ENCODE data around the gene DFFA. TPM values are rescaled to one million over a fixed set of nuclear protein-coding genes. Genes with fewer than 3 reads are reported as not detected.

Gene DFFA
- total and polyA plus RNA-seq, 9 of the 15 experiments (the other 6 are each of a cell fraction or from before 2014, with no cell fraction given) = 39.6 to 74.8 (median 59.2) TPM

DNA sequence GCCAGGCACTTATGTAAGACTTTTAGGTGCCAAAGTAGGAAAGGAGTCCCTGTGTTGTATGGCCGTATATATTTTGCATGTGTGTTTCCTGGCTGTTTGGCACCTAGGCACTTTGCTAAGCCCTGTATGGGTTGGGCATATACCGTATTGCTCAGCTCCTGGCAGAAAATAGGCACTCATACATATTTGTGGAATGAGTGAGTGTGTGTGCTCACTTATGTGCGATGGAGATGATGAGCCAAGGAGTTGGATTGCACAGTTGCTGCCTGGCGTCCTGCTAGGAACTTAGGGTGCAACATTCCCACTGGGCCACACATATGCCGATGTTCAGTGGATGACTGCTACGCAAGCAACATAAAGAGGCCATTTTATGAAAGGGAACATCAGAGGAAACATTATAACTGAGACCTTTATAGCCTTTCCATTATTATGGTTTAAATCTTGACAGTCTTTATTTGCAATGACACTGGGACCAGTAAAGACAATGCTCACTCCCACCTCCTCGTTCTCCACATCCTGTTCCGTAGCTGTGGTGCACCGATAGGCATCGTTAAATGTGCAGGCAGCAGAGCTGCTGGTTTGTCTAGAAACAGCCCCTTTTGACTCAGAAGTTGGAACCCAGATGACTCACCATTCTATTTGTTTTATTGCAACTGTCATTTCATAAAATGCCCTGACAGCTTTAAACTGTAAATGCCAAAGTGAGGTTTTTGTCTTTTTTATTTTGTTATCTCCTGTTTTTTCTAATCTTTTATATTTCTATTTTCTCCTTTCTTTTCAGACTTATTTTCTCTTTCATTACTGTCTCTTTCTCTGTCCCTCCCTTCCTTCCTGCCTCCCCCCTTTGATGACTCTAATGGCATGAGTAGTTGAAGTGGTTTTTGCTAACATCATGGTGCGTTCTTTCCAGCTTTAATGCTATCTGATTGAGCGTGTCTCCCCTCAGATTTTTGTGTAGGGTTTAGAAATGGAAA, 38.5 kb upstream of the DFFA start (continued):
- TF ChIP-seq, protein P1, sequence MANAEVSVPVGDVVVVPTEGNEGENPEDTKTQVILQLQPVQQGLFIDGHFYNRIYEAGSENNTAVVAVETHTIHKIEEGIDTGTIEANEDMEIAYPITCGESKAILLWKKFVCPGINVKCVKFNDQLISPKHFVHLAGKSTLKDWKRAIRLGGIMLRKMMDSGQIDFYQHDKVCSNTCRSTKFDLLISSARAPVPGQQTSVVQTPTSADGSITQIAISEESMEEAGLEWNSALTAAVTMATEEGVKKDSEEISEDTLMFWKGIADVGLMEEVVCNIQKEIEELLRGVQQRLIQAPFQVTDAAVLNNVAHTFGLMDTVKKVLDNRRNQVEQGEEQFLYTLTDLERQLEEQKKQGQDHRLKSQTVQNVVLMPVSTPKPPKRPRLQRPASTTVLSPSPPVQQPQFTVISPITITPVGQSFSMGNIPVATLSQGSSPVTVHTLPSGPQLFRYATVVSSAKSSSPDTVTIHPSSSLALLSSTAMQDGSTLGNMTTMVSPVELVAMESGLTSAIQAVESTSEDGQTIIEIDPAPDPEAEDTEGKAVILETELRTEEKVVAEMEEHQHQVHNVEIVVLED (CRISPR knock-in tag; IDR thresholded peaks at IDR 0.05) = no peak
- no peak for TF ChIP-seq HOXB6 (CRISPR knock-in tag; IDR thresholded peaks at IDR 0.05; ENCODE audit: borderline replicate concordance)
- TF ChIP-seq BMI1 (IDR thresholded peaks at IDR 0.05; ENCODE audit: low read length) = no peak
- no peak for TF ChIP-seq ZNF444 (CRISPR knock-in tag; IDR thresholded peaks at IDR 0.05)
- TF ChIP-seq TAF9B (IDR thresholded peaks at IDR 0.05; ENCODE audit: partially characterized antibody) = no peak
- no peak for TF ChIP-seq ZNF561 (CRISPR knock-in tag; conservative IDR thresholded peaks at IDR 0.05)
- TF ChIP-seq GTF2A2 (tag; IDR thresholded peaks at IDR 0.05) = no peak
- no peak for TF ChIP-seq BRCA1 (IDR thresholded peaks at IDR 0.05)
- no peak for TF ChIP-seq BRCA1 (CRISPR knock-in tag; IDR thresholded peaks at IDR 0.05)
- no peak for TF ChIP-seq SREBF1 (IDR thresholded peaks at IDR 0.05; ENCODE audit: borderline replicate concordance, low read depth, low read length)
- no peak for TF ChIP-seq ZNF445 (CRISPR knock-in tag; IDR thresholded peaks at IDR 0.05; ENCODE audit: low read depth)
- no peak for TF ChIP-seq ZNF274 (IDR thresholded peaks at IDR 0.05; ENCODE audit: borderline replicate concordance, low read depth, low read length)
- TF ChIP-seq, protein P2, sequence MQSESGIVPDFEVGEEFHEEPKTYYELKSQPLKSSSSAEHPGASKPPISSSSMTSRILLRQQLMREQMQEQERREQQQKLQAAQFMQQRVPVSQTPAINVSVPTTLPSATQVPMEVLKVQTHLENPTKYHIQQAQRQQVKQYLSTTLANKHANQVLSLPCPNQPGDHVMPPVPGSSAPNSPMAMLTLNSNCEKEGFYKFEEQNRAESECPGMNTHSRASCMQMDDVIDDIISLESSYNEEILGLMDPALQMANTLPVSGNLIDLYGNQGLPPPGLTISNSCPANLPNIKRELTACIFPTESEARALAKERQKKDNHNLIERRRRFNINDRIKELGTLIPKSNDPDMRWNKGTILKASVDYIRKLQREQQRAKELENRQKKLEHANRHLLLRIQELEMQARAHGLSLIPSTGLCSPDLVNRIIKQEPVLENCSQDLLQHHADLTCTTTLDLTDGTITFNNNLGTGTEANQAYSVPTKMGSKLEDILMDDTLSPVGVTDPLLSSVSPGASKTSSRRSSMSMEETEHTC (IDR thresholded peaks at IDR 0.05) = no peak
- no peak for TF ChIP-seq CBX1 (IDR thresholded peaks at IDR 0.05; ENCODE audit: low read depth)
- TF ChIP-seq ELF1 (tag; IDR thresholded peaks at IDR 0.05) = peak; percentile 28; the same call in 1 of the 2 replicates
- no peak for TF ChIP-seq STAG1 (CRISPR knock-in tag; IDR thresholded peaks at IDR 0.05; ENCODE audit: borderline replicate concordance)
- TF ChIP-seq MAFF (IDR thresholded peaks at IDR 0.05; ENCODE audit: low read length) = peak; percentile 49; the same call in 1 of the 2 replicates
- no peak for TF ChIP-seq E2F6 (IDR thresholded peaks at IDR 0.05; ENCODE audit: borderline replicate concordance in 1 of 2, extremely low read depth in 1 of 2, insufficient read depth in 1 of 2, insufficient read length in 1 of 2, low read depth in 1 of 2, low read length in 1 of 2, poor library complexity in 1 of 2, severe bottlenecking in 1 of 2)
- TF ChIP-seq HMGN3 (IDR thresholded peaks at IDR 0.05; ENCODE audit: borderline replicate concordance, extremely low read depth, insufficient read length, low read depth, low read length) = no peak
- peak; percentile 35 for TF ChIP-seq SMAD1 (IDR thresholded peaks at IDR 0.05; ENCODE audit: low read depth, low read length, partially characterized antibody)
- no peak for TF ChIP-seq POLR3G (IDR thresholded peaks at IDR 0.05; ENCODE audit: extremely low read depth, insufficient read length, insufficient replicate concordance)
- no peak for TF ChIP-seq HIVEP1 (CRISPR knock-in tag; IDR thresholded peaks at IDR 0.05)
- no peak for TF ChIP-seq ZNF354B (CRISPR knock-in tag; IDR thresholded peaks at IDR 0.05)
- TF ChIP-seq PTTG1 (tag; IDR thresholded peaks at IDR 0.05; ENCODE audit: low read depth) = no peak
- TF ChIP-seq EHMT2 (IDR thresholded peaks at IDR 0.05) = peak; percentile 87
- TF ChIP-seq KAT8 (IDR thresholded peaks at IDR 0.05; ENCODE audit: low read depth) = no peak

Measured in K562 (cell line).